Kidney epithelial cell (primary cell): Measurements from ENCODE around the gene COL27A1. TPM values are rescaled to one million over a fixed set of nuclear protein-coding genes. Genes with fewer than 3 reads are reported as not detected.

Experiments used
- DNase-seq: peaks from one replicate; pipeline ENCODE4 v3.0.0-alpha.2; 2010; ENCODE audit warnings: low read depth
- H3K27me3 ChIP-seq: 2 replicates; pipeline ENCODE4 v1.6.0; 2011; ENCODE audit warnings: low read length; ENCODE audit not compliant: control insufficient read depth, insufficient read depth
- H3K36me3 ChIP-seq: 2 replicates; pipeline ENCODE4 v1.5.1; 2011; ENCODE audit warnings: low read length; ENCODE audit not compliant: control insufficient read depth, insufficient read depth
- H3K4me3 ChIP-seq: 2 replicates; pipeline ENCODE4 v1.5.1; 2011; ENCODE audit warnings: low read depth, mild to moderate bottlenecking, control low read depth, low read length
- total RNA-seq: library from RNA; depleted of rRNA; stranded (reverse); fragments of >200 nt; gene quantifications from 2 replicates; pipeline ENCODE4 v1.2.3, GENCODE V29; 2015
- TF ChIP-seq, protein P1 (sequence below): IDR thresholded peaks from 2 replicates; pipeline ENCODE4 v1.5.1; 2011; ENCODE audit warnings: mild to moderate bottlenecking, moderate library complexity, low read length, control low read depth, inconsistent platforms; ENCODE audit not compliant: insufficient read depth, poor library complexity, severe bottlenecking

Gene COL27A1
- total RNA-seq, 1 donor from 2014 or later, result 8.4 TPM

DNA sequence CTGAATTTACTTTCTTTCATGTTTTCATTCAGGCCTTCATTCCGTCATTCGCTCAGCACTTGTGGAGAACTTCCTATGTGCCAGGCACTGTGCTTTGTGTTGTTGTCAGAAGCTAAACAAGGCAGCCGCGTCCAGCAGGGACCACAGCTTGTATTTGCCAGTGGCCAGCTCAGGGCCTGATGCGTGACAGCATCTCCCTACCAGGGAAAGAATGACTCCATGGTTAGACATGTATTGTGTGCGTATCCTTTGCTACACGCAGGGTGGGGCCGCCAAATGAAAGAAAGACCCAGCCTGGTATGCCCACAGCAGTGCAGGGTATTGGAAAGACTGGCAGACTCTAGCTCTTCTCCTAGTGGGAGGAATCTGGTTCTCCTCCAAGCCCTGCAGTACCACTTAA, 4.7 kb upstream of the COL27A1 start:
- peaks cover 21% of the 10 kb centered on the region for H3K27me3 ChIP-seq
- TF ChIP-seq, protein P1, sequence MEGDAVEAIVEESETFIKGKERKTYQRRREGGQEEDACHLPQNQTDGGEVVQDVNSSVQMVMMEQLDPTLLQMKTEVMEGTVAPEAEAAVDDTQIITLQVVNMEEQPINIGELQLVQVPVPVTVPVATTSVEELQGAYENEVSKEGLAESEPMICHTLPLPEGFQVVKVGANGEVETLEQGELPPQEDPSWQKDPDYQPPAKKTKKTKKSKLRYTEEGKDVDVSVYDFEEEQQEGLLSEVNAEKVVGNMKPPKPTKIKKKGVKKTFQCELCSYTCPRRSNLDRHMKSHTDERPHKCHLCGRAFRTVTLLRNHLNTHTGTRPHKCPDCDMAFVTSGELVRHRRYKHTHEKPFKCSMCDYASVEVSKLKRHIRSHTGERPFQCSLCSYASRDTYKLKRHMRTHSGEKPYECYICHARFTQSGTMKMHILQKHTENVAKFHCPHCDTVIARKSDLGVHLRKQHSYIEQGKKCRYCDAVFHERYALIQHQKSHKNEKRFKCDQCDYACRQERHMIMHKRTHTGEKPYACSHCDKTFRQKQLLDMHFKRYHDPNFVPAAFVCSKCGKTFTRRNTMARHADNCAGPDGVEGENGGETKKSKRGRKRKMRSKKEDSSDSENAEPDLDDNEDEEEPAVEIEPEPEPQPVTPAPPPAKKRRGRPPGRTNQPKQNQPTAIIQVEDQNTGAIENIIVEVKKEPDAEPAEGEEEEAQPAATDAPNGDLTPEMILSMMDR, result no peak

DNA sequence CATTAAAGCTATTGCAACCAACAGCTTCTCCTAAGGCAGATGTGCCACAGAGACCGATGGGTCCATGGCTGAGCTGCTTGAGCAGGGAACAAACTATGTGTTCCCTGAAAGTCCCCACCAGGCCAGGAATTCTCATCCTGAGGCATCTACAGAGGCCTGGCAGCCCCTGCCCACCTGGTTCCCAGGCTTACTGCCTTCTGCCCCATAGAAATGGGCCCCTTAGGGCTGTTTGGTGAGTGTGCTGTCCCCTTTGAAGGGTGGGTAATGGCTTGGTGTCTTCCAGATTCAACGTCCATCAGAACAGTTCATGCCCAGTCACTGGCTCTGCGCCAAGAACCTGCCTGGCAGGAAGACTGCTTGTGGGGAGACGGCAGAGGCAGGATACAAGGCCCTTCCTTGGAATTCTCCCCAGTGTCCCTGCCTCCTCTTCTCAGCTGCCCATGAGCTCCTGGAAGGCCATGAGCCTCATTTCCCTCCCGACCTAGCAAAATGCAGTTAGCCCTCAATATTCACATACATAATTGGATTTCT, 3.8 kb upstream of the COL27A1 start:
- TF ChIP-seq, protein P1, result no peak

More for the DNA sequence above, 4.7 kb upstream of the COL27A1 start:
- Histone ChIP-seq H3K4me3 (no peak overlapping the region), H3K36me3 (no peaks in the 10 kb centered on the region)
- DNase-seq, result no peak

DNA sequence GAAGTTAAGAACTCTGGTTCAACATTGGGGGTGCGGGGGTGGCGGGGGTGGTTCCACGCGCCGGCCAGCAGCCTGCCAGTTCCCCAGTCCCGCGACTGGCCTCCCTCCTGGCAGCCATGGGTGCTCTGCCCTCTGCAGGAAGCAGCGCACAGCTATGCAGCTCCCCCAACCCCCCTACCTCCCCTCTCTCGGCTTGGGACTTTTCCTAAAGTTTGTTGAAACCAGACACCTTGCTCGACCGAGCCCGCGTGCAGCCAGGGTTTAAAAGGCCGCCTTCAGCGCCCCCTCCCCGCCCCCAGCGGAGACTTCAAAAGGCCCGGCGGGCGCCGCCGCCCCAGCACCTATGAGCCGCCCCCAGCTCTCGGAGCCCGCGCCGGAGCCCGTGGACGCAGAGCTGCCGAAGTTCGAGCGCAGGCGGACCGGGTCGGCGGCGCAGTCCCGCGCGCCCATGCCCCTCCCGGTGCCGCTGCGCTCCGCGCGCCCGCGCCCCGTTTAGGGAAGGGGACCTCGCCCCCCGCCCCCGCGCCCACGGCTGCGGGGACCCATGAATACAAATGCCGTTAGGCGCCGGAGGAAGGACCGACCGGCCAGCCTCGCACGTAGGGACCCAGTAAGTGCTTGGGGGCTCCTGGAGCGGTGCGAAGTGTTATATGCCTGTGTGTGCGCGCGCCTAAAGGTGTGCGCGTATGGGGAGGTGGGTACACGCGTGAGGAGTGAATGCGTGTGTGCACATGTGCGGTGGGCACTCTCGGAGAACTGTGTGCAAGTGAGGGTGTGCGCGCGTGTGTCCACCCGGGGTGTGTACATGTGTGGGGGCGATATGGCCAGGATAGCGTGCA, 1.4 kb upstream of the COL27A1 start:
- no peaks in the 10 kb centered on the region for H3K36me3 ChIP-seq
- TF ChIP-seq, protein P1, result peak; percentile 78
- peaks cover 13% of the 10 kb centered on the region for H3K27me3 ChIP-seq
- DNase-seq, result no peak
- H3K4me3 ChIP-seq, result peak overlapping the region; percentile 42

More for the DNA sequence above, 3.8 kb upstream of the COL27A1 start:
- H3K4me3 ChIP-seq, result no peak overlapping the region
- no peaks in the 10 kb centered on the region for H3K36me3 ChIP-seq
- DNase-seq, result no peak
- H3K27me3 ChIP-seq, result peaks cover 21% of the 10 kb centered on the region

DNA sequence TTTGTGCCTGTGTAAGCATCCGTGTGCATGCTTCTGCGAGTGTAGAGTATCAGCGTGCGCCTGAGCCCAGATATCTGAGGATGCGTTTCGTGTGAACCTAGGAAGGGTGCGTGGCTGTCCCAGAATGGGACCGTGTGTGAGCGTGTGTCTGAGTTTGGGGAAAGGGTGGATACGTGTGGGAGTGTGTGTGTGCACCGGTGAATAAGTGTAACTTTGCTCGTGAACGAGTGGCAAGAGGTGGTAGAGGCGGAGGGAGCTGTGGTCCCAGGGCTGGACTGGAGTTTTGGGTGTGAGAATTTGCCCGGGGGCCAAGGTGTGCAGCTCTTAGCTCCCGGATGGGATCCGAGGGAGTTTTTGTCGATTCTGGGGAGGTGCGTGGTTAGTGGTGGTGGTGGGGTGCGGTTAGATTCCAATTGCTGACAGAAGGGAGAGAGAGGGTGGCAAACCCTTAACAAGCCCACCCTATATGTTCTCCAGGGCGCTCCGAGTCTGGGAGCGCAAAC, 686 bp upstream of the COL27A1 start:
- no peak for DNase-seq
- TF ChIP-seq, protein P1, result no peak
- H3K27me3 ChIP-seq, result peaks cover 13% of the 10 kb centered on the region

DNA sequence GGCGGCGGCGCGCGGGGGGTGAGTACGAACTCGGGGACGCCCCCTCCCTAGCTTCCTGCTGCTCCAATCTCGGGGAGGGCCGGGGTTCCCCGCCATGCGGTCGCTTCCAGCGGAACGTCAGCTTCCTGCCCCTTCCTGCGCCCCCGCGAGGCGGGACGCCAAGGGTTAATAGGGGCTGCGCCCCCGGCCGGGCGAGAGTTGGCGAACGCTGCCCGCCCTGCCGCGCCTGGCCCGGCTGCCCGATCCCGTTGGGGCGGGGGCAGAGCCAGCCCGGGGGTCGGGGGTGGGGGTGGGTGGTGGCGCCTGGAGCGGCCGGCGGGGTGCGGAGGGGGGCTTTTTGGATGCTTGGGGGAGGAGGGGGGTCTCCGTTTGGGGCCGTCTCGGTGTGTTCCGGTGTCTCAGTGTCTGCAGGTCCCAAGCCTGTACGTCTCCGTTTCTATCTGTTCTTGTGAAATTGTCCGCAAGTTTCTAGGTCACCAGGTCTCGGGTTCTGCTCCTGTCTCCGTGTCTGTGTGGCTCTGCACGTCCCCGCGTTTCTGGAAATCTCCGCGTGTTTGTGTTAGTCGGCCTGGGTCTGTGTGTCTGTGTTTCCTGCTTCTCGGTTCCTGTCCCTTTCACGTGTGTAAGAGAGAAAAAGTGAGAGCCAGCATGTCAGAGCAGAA, 789 bp downstream of the COL27A1 start:
- Histone ChIP-seq H3K36me3 (no peaks in the 10 kb centered on the region), H3K27me3 (peaks cover 13% of the 10 kb centered on the region), H3K4me3 (peak overlapping the region; percentile 73)
- TF ChIP-seq, protein P1, result no peak
- DNase-seq, result no peak

More for the DNA sequence above, 686 bp upstream of the COL27A1 start:
- peak overlapping the region; percentile 42 for H3K4me3 ChIP-seq
- no peaks in the 10 kb centered on the region for H3K36me3 ChIP-seq
